H9 (cell line): ENCODE data around the gene ARHGDIA. TPM values are rescaled to one million over a fixed set of nuclear protein-coding genes. Genes with fewer than 3 reads are reported as not detected.
A peak's percentile ranks its signal among the peaks of the same experiment; 100 is the strongest.

Experiments
- DNase-seq: peaks from one replicate; pipeline ENCODE4 v3.0.0-alpha.2; 2017
- H2AFZ ChIP-seq: one replicate; pipeline ENCODE4 v1.6.1; 2013; ENCODE audit warnings: mild to moderate bottlenecking, low read length, control low read depth, moderate library complexity
- H2AK5ac ChIP-seq: 2 replicates; pipeline ENCODE4 v1.6.1; 2013; ENCODE audit warnings: low read length, control low read depth, mixed read lengths; ENCODE audit not compliant: insufficient read length
- H2BK120ac ChIP-seq: one replicate; pipeline ENCODE4 v1.6.1; 2013; ENCODE audit warnings: low read depth, mild to moderate bottlenecking, low read length, control low read depth, inconsistent platforms; ENCODE audit not compliant: poor library complexity, severe bottlenecking
- H2BK12ac ChIP-seq: 2 replicates; pipeline ENCODE4 v1.6.1; 2013; ENCODE audit warnings: low read length, control low read depth, mixed read lengths, low read depth; ENCODE audit not compliant: insufficient read length
- H2BK15ac ChIP-seq: 2 replicates; pipeline ENCODE4 v1.6.1; 2013; ENCODE audit warnings: low read depth, low read length, control low read depth
- H2BK20ac ChIP-seq: one replicate; pipeline ENCODE4 v1.6.1; 2013; ENCODE audit warnings: low read depth, mild to moderate bottlenecking, low read length, control low read depth, inconsistent platforms; ENCODE audit not compliant: poor library complexity, severe bottlenecking
- H2BK5ac ChIP-seq: 2 replicates; pipeline ENCODE4 v1.6.1; 2013; ENCODE audit warnings: low read length, control low read depth, mixed read lengths; ENCODE audit not compliant: insufficient read length
- H3K14ac ChIP-seq: 2 replicates; pipeline ENCODE4 v1.6.1; 2013; ENCODE audit warnings: low read length, control low read depth; ENCODE audit not compliant: insufficient read depth
- H3K18ac ChIP-seq: 2 replicates; pipeline ENCODE4 v1.6.1; 2013; ENCODE audit warnings: low read depth, mild to moderate bottlenecking, mixed read lengths, low read length, control low read depth; ENCODE audit not compliant: insufficient read length
- H3K23ac ChIP-seq: 2 replicates; pipeline ENCODE4 v1.6.1; 2013; ENCODE audit warnings: low read length, control low read depth, mixed read lengths, low read depth; ENCODE audit not compliant: insufficient read length
- H3K23me2 ChIP-seq: 2 replicates; pipeline ENCODE4 v1.6.1; 2013; ENCODE audit warnings: low read depth, mild to moderate bottlenecking, mixed read lengths, low read length, control low read depth; ENCODE audit not compliant: insufficient read length, poor library complexity, severe bottlenecking
- H3K27ac ChIP-seq: 2 replicates; pipeline ENCODE4 v1.5.1; 2013; ENCODE audit warnings: low read length, control low read depth, mixed read lengths, low read depth; ENCODE audit not compliant: insufficient read length
- H3K27me3 ChIP-seq: 2 replicates; pipeline ENCODE4 v1.6.1; 2013; ENCODE audit warnings: low read length, control low read depth, inconsistent platforms; ENCODE audit not compliant: insufficient read depth
- H3K4ac ChIP-seq: 2 replicates; pipeline ENCODE4 v1.6.1; 2013; ENCODE audit warnings: low read depth, mild to moderate bottlenecking, control low read depth, inconsistent platforms, low read length, moderate library complexity
- H3K4me1 ChIP-seq: 2 replicates; pipeline ENCODE4 v1.6.1; 2013; ENCODE audit warnings: low read length, control low read depth, inconsistent platforms; ENCODE audit not compliant: insufficient read depth
- H3K4me2 ChIP-seq: 2 replicates; pipeline ENCODE4 v1.6.1; 2013; ENCODE audit warnings: low read length, control low read depth, mixed read lengths; ENCODE audit not compliant: insufficient read length, insufficient read depth
- H3K56ac ChIP-seq: 2 replicates; pipeline ENCODE4 v1.6.1; 2013; ENCODE audit warnings: low read depth, mild to moderate bottlenecking, mixed read lengths, low read length, control low read depth; ENCODE audit not compliant: insufficient read length
- H3K79me1 ChIP-seq: 2 replicates; pipeline ENCODE4 v1.6.1; 2013; ENCODE audit warnings: low read depth, mild to moderate bottlenecking, moderate library complexity, low read length, control low read depth, inconsistent platforms; ENCODE audit not compliant: insufficient read depth, poor library complexity, severe bottlenecking
- H3K79me2 ChIP-seq: 2 replicates; pipeline ENCODE4 v1.6.1; 2013; ENCODE audit warnings: low read length, control low read depth, inconsistent platforms; ENCODE audit not compliant: insufficient read depth
- H3K9ac ChIP-seq: 2 replicates; pipeline ENCODE4 v1.6.1; 2013; ENCODE audit warnings: low read length, control low read depth, mixed read lengths; ENCODE audit not compliant: insufficient read length; ENCODE audit errors: extremely low read depth
- H3K9me3 ChIP-seq: one replicate; pipeline ENCODE4 v1.6.1; 2013; ENCODE audit warnings: low read depth, low read length, inconsistent platforms; ENCODE audit not compliant: control insufficient read depth
- H3T11ph ChIP-seq: one replicate; pipeline ENCODE4 v1.6.1; 2013; ENCODE audit warnings: mild to moderate bottlenecking, low read length, control low read depth, inconsistent platforms
- H4K20me1 ChIP-seq: one replicate; pipeline ENCODE4 v1.6.1; 2013; ENCODE audit not compliant: control insufficient read depth, insufficient read length, insufficient read depth
- H4K5ac ChIP-seq: 2 replicates; pipeline ENCODE4 v1.6.1; 2013; ENCODE audit warnings: low read depth, mild to moderate bottlenecking, mixed read lengths, low read length, control low read depth; ENCODE audit not compliant: insufficient read length
- H4K8ac ChIP-seq: replicated peaks from 2 replicates; pipeline ENCODE4 v1.6.1; 2013; ENCODE audit warnings: low read length, control low read depth, mixed read lengths, low read depth; ENCODE audit not compliant: insufficient read length
- H4K91ac ChIP-seq: 2 replicates; pipeline ENCODE4 v1.6.1; 2013; ENCODE audit warnings: low read depth, mild to moderate bottlenecking, moderate library complexity, mixed read lengths, low read length, control low read depth; ENCODE audit not compliant: insufficient read length
- H3K27ac Mint-ChIP-seq, 3 experiments: 2 replicates in 2 of 3; 3 replicates in 1 of 3; pipeline ENCODE4 v1.8.0; 2020 to 2021; ENCODE audit warnings: mixed read lengths in 3 of 3, mild to moderate bottlenecking in 1 of 3, moderate library complexity in 1 of 3
- H3K27me3 Mint-ChIP-seq: 2 replicates; pipeline ENCODE4 v1.8.0; 2021; ENCODE audit warnings: low read depth, mild to moderate bottlenecking, moderate library complexity, mixed read lengths
- H3K36me3 Mint-ChIP-seq, 3 experiments: 2 replicates in 2 of 3; 3 replicates in 1 of 3; pipeline ENCODE4 v1.8.0; 2020 to 2021; ENCODE audit warnings: low read depth in 3 of 3, mixed read lengths in 3 of 3; ENCODE audit not compliant: insufficient read depth in 1 of 3
- H3K4me1 Mint-ChIP-seq, 2 experiments: 2 replicates each; pipeline ENCODE4 v1.8.0; 2020; ENCODE audit warnings: mixed read lengths in 2 of 2
- H3K4me3 Mint-ChIP-seq, 2 experiments: 2 replicates in 1 of 2; 3 replicates in 1 of 2; pipeline ENCODE4 v1.8.0; 2020 to 2021; ENCODE audit warnings: mild to moderate bottlenecking in 2 of 2, mixed read lengths in 2 of 2, moderate library complexity in 1 of 2
- H3K9me3 Mint-ChIP-seq, 2 experiments: 2 replicates in 1 of 2; 3 replicates in 1 of 2; pipeline ENCODE4 v1.8.0; 2020; ENCODE audit warnings: mild to moderate bottlenecking in 2 of 2, mixed read lengths in 2 of 2, moderate library complexity in 1 of 2
- WGBS: extraction: QIAGEN DNeasy Blood & Tissue Kit; methylation state at CpG from one replicate; pipeline ENCODE4 v1.1.7; 2013; ENCODE audit warnings: missing lambda C conversion rate, low lambda C conversion rate, mixed read lengths; ENCODE audit not compliant: insufficient read length; ENCODE audit errors: extremely low coverage; 5-methylcytosine and 5-hydroxymethylcytosine counted together
- total RNA-seq: library from RNA; stranded (reverse); gene quantifications from 2 replicates; pipeline ENCODE4 v1.2.1, GENCODE V29; 2021
- TF ChIP-seq, protein P1 (sequence below): fragments of 200-600 bp; sonication (generic); conservative IDR thresholded peaks from 3 replicates; pipeline ENCODE4 v1.8.0; 2021; ENCODE audit warnings: antibody characterized with exemption, mild to moderate bottlenecking

Gene ARHGDIA
- total RNA-seq, 1 experiment from 2014 or later = 247 TPM

DNA sequence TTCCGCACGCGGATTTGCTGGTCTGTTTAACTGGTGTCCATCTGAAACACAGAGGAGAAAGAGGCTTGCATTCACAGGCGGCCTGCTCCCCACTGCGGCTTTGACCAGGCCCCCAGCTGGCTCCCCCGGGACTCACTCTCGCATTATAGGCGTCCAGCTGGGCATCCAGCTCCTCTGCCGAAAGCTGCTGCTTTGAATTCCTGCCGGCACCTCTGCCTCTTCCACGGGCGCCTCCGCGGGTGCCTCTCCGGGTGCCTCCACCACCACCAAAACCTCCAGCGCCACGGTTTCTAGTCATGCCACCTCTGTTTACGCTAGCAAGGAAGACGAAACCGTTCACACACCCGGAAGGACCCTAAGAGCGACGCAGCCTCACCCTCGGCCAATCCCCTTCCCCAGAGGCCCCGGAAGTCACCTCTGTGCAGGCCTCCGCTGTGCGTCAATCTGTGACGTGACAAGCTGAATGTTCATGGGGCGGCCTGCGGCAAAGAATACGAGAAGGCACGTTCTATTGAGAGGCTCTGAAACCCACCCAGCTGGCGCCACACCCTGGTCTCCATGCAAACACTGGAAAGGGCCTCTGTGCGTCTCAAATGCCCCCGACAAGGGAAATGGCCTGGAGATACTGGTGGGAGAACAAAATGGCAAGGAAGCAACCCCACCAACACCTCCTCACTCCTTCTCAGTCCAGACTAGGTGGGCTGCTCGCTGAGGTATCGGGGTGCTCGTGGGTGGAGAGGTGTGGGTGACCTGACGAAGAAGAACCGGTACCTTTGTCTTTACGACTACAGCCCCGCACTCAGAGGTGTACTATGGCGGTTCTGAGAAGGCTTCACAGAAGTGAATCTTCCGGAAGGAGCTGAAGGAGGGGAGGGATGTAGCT lies 17.2 kb upstream of the ARHGDIA start:
- no CpG with 5 or more reads among the region's 44 CpGs for WGBS
- Histone ChIP-seq H3K27me3 (no peaks in the 10 kb centered on the region), H2BK12ac (no peak overlapping the region), H2AK5ac (no peak overlapping the region), H2BK120ac (no peak overlapping the region), H3K23me2 (peaks cover 7% of the 10 kb centered on the region), H4K91ac (no peak overlapping the region), H2AFZ (no peak overlapping the region), H3K4ac (no peak overlapping the region), H2BK20ac (no peak overlapping the region), H3K56ac (no peak overlapping the region), H2BK5ac (no peak overlapping the region), H2BK15ac (no peak overlapping the region), H3K23ac (no peak overlapping the region), H4K5ac (no peak overlapping the region), H3K27ac (no peak overlapping the region), H3K18ac (no peak overlapping the region), H3K9me3 (no peaks in the 10 kb centered on the region), H4K8ac (no peak overlapping the region), H3K14ac (no peak overlapping the region), H3T11ph (no peak overlapping the region), H3K79me2 (peaks cover 17% of the 10 kb centered on the region; the same call in 1 of the 2 replicates), H3K9ac (no peak overlapping the region), H3K79me1 (peaks cover 24% of the 10 kb centered on the region), H3K4me1 (no peaks in the 10 kb centered on the region), H3K4me2 (no peak overlapping the region), H4K20me1 (no peaks in the 10 kb centered on the region)
- H3K27ac Mint-ChIP-seq = peak overlapping the region in 1 of 3 experiments; percentile 45; a peak in 2 of 7 replicates
- DNase-seq = peak; percentile 30
- H3K36me3 Mint-ChIP-seq = peaks cover 49 to 74% (median 64%) of the 10 kb centered on the region in 3 experiments
- peaks cover 3 to 16% of the 10 kb centered on the region in 2 experiments; a peak in 3 of 4 replicates for H3K4me1 Mint-ChIP-seq
- no peaks in the 10 kb centered on the region for H3K9me3 Mint-ChIP-seq
- TF ChIP-seq, protein P1, sequence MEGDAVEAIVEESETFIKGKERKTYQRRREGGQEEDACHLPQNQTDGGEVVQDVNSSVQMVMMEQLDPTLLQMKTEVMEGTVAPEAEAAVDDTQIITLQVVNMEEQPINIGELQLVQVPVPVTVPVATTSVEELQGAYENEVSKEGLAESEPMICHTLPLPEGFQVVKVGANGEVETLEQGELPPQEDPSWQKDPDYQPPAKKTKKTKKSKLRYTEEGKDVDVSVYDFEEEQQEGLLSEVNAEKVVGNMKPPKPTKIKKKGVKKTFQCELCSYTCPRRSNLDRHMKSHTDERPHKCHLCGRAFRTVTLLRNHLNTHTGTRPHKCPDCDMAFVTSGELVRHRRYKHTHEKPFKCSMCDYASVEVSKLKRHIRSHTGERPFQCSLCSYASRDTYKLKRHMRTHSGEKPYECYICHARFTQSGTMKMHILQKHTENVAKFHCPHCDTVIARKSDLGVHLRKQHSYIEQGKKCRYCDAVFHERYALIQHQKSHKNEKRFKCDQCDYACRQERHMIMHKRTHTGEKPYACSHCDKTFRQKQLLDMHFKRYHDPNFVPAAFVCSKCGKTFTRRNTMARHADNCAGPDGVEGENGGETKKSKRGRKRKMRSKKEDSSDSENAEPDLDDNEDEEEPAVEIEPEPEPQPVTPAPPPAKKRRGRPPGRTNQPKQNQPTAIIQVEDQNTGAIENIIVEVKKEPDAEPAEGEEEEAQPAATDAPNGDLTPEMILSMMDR = no peak
- 0 out of 2 replicates have a peak, but pooled peaks cover 1% of the 10 kb centered on the region for H3K27me3 Mint-ChIP-seq
- H3K4me3 Mint-ChIP-seq = peak overlapping the region; percentile 89 to 92; a peak in 4 of 5 replicates
